NCI-H82 treated with DMSO at 0.1 percent for 48 hours (cell line): ENCODE results near the gene PDPN.
"Not testable (repeated sequence)": the region's sequence is repeated elsewhere in the genome, so short reads cannot be mapped to it uniquely, and the experiment has no call there.

ENCODE experiments used
- DNase-seq: peaks from one replicate; lab custom pipeline; 2025; ENCODE audit not compliant: unreplicated experiment; lab: John Stamatoyannopoulos, UW

PDPN gene

GRCh38 chr1:13583595-13583965, at the start of gene PDPN:
TSS of gene PDPN (plus strand) at chr1:13583832. CDS start at chr1:13584034, 202 bp downstream.
- no peak for DNase-seq

GRCh38 chr1:13535227-13535626, 48.4 kb upstream of the PDPN start:
- no peak for DNase-seq

GRCh38 chr1:13536571-13536970, 47.1 kb upstream of the PDPN start:
- no peak for DNase-seq

GRCh38 chr1:13538832-13539231, 44.8 kb upstream of the PDPN start:
- no peak for DNase-seq

- DNase-seq, result no peak
These were observed 43.9 kb upstream of the PDPN start for GRCh38 chr1:13539683-13540082.

- DNase-seq, result no peak
These were observed 42.8 kb upstream of the PDPN start for GRCh38 chr1:13540866-13541265.

- DNase-seq, result no peak
These were observed 42.0 kb upstream of the PDPN start for GRCh38 chr1:13541435-13542215.

GRCh38 chr1:13543451-13544220, 40.0 kb upstream of the PDPN start:
- no peak for DNase-seq

GRCh38 chr1:13544221-13544556, 39.4 kb upstream of the PDPN start:
- DNase-seq, result no peak

- DNase-seq, result no peak
These were observed 36.8 kb upstream of the PDPN start for GRCh38 chr1:13546791-13547190.

GRCh38 chr1:13548281-13548680, 35.4 kb upstream of the PDPN start:
- DNase-seq, result no peak

GRCh38 chr1:13549021-13549420, 34.6 kb upstream of the PDPN start:
- DNase-seq, result no peak

GRCh38 chr1:13549521-13549920, 34.1 kb upstream of the PDPN start:
- no peak for DNase-seq

GRCh38 chr1:13550663-13551062, 33.0 kb upstream of the PDPN start:
- DNase-seq, result no peak

GRCh38 chr1:13554798-13555197, 28.8 kb upstream of the PDPN start:
- DNase-seq, result no peak

GRCh38 chr1:13556224-13556764, 27.3 kb upstream of the PDPN start:
- no peak for DNase-seq

- no peak for DNase-seq
These were observed 23.1 kb upstream of the PDPN start for GRCh38 chr1:13560541-13560940.

- DNase-seq, result not testable (repeated sequence)
These were observed 20.7 kb upstream of the PDPN start for GRCh38 chr1:13562981-13563380.

- no peak for DNase-seq
These were observed 19.6 kb upstream of the PDPN start for GRCh38 chr1:13564073-13564472.

- DNase-seq, result not testable (repeated sequence)
These were observed 13.2 kb upstream of the PDPN start for GRCh38 chr1:13570435-13570834.

GRCh38 chr1:13570924-13571323, 12.7 kb upstream of the PDPN start:
- DNase-seq, result no peak

GRCh38 chr1:13573586-13573985, 10.0 kb upstream of the PDPN start:
- DNase-seq, result no peak
